Thyroid gland (tissue), 4 donors: ENCODE data around the gene PLXNA4. TPM values are rescaled to one million over a fixed set of nuclear protein-coding genes. Genes with fewer than 3 reads are reported as not detected.

Experiments used
- DNase-seq, 2 donors: peaks; one replicate each; pipeline ENCODE4 v3.0.0-alpha.2; 2019
- H3K27ac ChIP-seq, 3 donors: fragments of 200-600 bp; sonication (generic); 1 replicate in 2 of 3; 2 replicates in 1 of 3; pipeline ENCODE4 v1.5.1; 2016 to 2019; ENCODE audit warnings: mild to moderate bottlenecking in 1 of 3, moderate library complexity in 1 of 3
- H3K27me3 ChIP-seq: fragments of 200-600 bp; sonication (generic); one replicate; pipeline ENCODE4 v1.5.1; 2019
- H3K36me3 ChIP-seq, 2 donors: fragments of 200-600 bp; sonication (generic); one replicate each; pipeline ENCODE4 v1.5.1; 2016 to 2019
- H3K4me1 ChIP-seq, 2 donors: fragments of 200-600 bp; sonication (generic); one replicate each; pipeline ENCODE4 v1.5.1; 2017 to 2019
- H3K4me3 ChIP-seq, 3 donors: fragments of 200-600 bp; sonication (generic); replicated peaks in 1 of 3; 1 replicate in 2 of 3; 2 replicates in 1 of 3; pipeline ENCODE4 v1.5.1; 2016; ENCODE audit warnings: mild to moderate bottlenecking in 1 of 3
- H3K9me3 ChIP-seq: fragments of 200-600 bp; sonication (generic); one replicate; pipeline ENCODE4 v1.5.1; 2017
- POLR2A ChIP-seq, 2 donors: fragments of 450-650 bp; IDR thresholded peaks; one replicate each; pipeline ENCODE4 v1.6.1; 2017; ENCODE audit warnings: antibody characterized with exemption in 2 of 2, mild to moderate bottlenecking in 2 of 2, moderate library complexity in 1 of 2
- WGBS, 2 donors: methylation state at CpG; one replicate each; pipeline ENCODE4 v1.1.5; 2017; 5-methylcytosine and 5-hydroxymethylcytosine counted together
- intact Hi-C: fragments of 100-400 bp; cut with DNase I; formaldehyde crosslinking; loops from one replicate; pipeline ENCODE4 v1.15.1; 2023
- total RNA-seq, 4 donors: library from RNA; depleted of rRNA; stranded (reverse); fragments of >200 nt; gene quantifications; one replicate each; pipeline ENCODE4 v1.2.3, GENCODE V29; 2016
- TF ChIP-seq, protein P1 (sequence below), 6 experiments: fragments of 200-600 bp in 3 of 6; fragments of 450-650 bp in 3 of 6; sonication (generic) in 3 of 6; IDR thresholded peaks; one replicate each; pipeline ENCODE4 v1.5.1; 2016 to 2019; ENCODE audit warnings: antibody characterized with exemption in 6 of 6, mild to moderate bottlenecking in 2 of 6, inconsistent platforms in 1 of 6, moderate library complexity in 1 of 6

Gene PLXNA4
- total RNA-seq, 4 donors from 2014 or later: 1.3 to 8.3 (median 2.4) TPM

GRCh38 chr7:132211971-132212370 lies 364.3 kb downstream of the PLXNA4 start:
- TF ChIP-seq, protein P1, sequence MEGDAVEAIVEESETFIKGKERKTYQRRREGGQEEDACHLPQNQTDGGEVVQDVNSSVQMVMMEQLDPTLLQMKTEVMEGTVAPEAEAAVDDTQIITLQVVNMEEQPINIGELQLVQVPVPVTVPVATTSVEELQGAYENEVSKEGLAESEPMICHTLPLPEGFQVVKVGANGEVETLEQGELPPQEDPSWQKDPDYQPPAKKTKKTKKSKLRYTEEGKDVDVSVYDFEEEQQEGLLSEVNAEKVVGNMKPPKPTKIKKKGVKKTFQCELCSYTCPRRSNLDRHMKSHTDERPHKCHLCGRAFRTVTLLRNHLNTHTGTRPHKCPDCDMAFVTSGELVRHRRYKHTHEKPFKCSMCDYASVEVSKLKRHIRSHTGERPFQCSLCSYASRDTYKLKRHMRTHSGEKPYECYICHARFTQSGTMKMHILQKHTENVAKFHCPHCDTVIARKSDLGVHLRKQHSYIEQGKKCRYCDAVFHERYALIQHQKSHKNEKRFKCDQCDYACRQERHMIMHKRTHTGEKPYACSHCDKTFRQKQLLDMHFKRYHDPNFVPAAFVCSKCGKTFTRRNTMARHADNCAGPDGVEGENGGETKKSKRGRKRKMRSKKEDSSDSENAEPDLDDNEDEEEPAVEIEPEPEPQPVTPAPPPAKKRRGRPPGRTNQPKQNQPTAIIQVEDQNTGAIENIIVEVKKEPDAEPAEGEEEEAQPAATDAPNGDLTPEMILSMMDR (IDR thresholded peaks at IDR 0.05): no peak
- no peak for TF ChIP-seq POLR2A (IDR thresholded peaks at IDR 0.05)
- no peak overlapping the region for H3K4me3 ChIP-seq
- no peaks in the 10 kb centered on the region for H3K27me3 ChIP-seq
- no peaks in the 10 kb centered on the region for H3K9me3 ChIP-seq
- no peak overlapping the region for H3K27ac ChIP-seq
- intact Hi-C loops: no loop called here
- H3K36me3 ChIP-seq: no peaks in the 10 kb centered on the region
- 81 to 97% methylated on average over 4 of the region's 4 CpGs for WGBS, 2 donors
- DNase-seq: no peak
- H3K4me1 ChIP-seq: peaks cover 0 to 5% of the 10 kb centered on the region in 2 donors

- Histone ChIP-seq H3K9me3 (no peaks in the 10 kb centered on the region), H3K36me3 (no peaks in the 10 kb centered on the region), H3K4me1 (peaks cover 0 to 5% of the 10 kb centered on the region in 2 donors), H3K4me3 (no peak overlapping the region), H3K27me3 (no peaks in the 10 kb centered on the region), H3K27ac (no peak overlapping the region)
- WGBS, 2 donors: 93 to 96% methylated on average over 11 to 12 of the region's 14 CpGs
- DNase-seq: no peak
- intact Hi-C loops: no loop called here
- TF ChIP-seq POLR2A (IDR thresholded peaks at IDR 0.05): no peak
- TF ChIP-seq, protein P1 (IDR thresholded peaks at IDR 0.05): no peak
Observed at GRCh38 chr7:132210821-132211220, 365.4 kb downstream of the PLXNA4 start.

DNA sequence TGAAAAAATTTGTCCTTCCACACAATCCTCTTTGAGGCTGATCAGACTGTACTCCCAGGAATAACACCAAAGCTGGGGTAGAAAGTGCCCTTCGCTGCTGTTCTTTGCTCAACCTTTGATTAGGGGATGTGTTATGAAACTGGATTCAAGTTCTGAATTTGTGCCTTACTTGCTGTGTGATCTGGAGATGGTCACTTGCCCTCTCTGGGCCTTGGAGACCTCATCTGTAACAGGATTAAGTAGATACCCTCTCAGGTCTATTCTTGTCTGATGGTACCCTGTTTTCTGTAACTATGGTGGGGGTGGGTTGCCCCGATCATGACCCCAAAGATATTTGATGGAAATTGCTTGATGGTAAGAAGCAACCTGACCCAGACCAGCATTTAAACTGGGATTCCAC lies 368.5 kb downstream of the PLXNA4 start:
- no peak overlapping the region for H3K4me3 ChIP-seq
- no peaks in the 10 kb centered on the region for H3K36me3 ChIP-seq
- no peak for DNase-seq
- no peaks in the 10 kb centered on the region for H3K9me3 ChIP-seq
- TF ChIP-seq, protein P1 (IDR thresholded peaks at IDR 0.05): no peak
- no peak for TF ChIP-seq POLR2A (IDR thresholded peaks at IDR 0.05)
- no peaks in the 10 kb centered on the region for H3K27me3 ChIP-seq
- peaks cover 0 to 5% of the 10 kb centered on the region in 2 donors for H3K4me1 ChIP-seq
- H3K27ac ChIP-seq: no peak overlapping the region
- WGBS, 2 donors: 93 to 100% methylated on average over 2 of the region's 2 CpGs
- intact Hi-C loops: no loop called here

- H3K4me1 ChIP-seq: peaks cover 0 to 5% of the 10 kb centered on the region in 2 donors
- no peak for DNase-seq
- no peak overlapping the region for H3K27ac ChIP-seq
- TF ChIP-seq POLR2A (IDR thresholded peaks at IDR 0.05): no peak
- TF ChIP-seq, protein P1 (IDR thresholded peaks at IDR 0.05): no peak
- intact Hi-C loops: no loop called here
- WGBS, 2 donors: 56 to 65% methylated on average over 9 of the region's 9 CpGs
- no peak overlapping the region for H3K4me3 ChIP-seq
- no peaks in the 10 kb centered on the region for H3K27me3 ChIP-seq
- H3K9me3 ChIP-seq: no peaks in the 10 kb centered on the region
- no peaks in the 10 kb centered on the region for H3K36me3 ChIP-seq
Observed at GRCh38 chr7:132207211-132207610, 369.1 kb downstream of the PLXNA4 start.

- Histone ChIP-seq H3K4me3 (no peak overlapping the region), H3K4me1 (peaks cover 0 to 5% of the 10 kb centered on the region in 2 donors), H3K27ac (no peak overlapping the region), H3K27me3 (no peaks in the 10 kb centered on the region), H3K9me3 (no peaks in the 10 kb centered on the region), H3K36me3 (no peaks in the 10 kb centered on the region)
- intact Hi-C loops: no loop called here
- no peak for DNase-seq
- 69 to 71% methylated on average over 8 of the region's 8 CpGs for WGBS, 2 donors
- TF ChIP-seq, protein P1 (IDR thresholded peaks at IDR 0.05): no peak
- TF ChIP-seq POLR2A (IDR thresholded peaks at IDR 0.05): no peak
Observed at GRCh38 chr7:132206594-132206993, 369.7 kb downstream of the PLXNA4 start.
